ENCODE measurements around the gene AREG. TPM values are rescaled to one million over a fixed set of nuclear protein-coding genes. Genes with fewer than 3 reads are reported as not detected.
A peak's percentile ranks its signal among the peaks of the same experiment; 100 is the strongest.

AREG gene
- total RNA-seq, 2 donors from 2014 or later: 0.38 to 0.95 TPM

DNA sequence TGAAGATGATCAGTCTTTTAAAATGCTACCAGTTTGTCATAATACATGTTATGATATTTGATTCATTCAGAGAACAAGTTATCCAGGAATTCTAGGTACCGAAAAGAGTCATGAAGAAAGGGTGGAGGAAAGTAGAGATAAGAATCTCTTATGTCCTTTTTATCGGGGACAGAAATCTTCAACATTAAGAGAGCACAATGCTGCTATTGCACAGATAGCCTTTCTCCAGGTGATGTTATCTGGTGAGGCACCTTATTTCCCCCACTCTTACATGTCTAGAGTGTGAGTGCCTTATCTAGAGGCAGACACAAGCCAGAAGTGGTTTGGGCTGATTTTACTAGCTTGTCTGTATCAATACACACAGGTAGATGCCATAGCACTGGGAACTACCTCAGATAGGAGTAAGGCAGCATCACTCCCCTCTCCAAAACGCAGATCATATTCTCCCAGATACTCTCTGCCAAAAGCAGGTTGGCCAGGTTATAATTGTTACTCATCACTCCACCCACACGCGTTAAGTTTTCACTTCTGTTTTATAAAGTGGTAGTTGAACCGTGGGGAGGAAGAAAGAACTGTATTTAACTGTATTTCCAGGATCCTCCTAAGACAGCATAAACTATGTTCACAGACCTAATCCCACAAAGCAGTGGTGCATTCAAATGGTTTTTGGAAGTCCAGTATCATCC is 38.4 kb downstream of the AREG start:
- Mint-ChIP-seq H3K9me3 (no peaks in the 10 kb centered on the region), H3K27me3 (peaks cover 2 to 5% of the 10 kb centered on the region in 2 donors), H3K4me3 (no peak overlapping the region), H3K27ac (no peak overlapping the region), H3K36me3 (no peaks in the 10 kb centered on the region), H3K4me1 (ENCODE audit: low read depth in 2 of 2) (no peaks in the 10 kb centered on the region)
- ATAC-seq (no peak), DNase-seq (ENCODE audit: low spot score) (no peak)

DNA sequence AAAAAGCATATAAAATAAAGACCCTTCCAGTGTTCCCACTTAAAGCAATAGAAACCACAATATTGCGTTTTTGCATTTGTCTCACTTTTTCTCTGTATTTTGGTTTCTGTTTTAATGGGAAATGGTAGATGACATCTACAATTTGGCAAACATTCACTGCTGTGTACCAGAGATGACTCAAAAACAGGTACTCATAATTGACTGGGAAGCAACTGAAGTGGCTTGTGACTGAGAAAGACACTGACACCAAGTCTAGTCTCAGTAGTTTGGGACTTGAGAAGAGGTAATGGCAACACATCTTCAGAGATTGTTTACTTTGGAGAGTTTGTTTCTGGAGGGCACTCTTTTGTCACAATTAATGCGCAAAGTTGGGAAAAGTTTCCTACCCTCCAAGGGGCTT is 42.0 kb downstream of the AREG start:
- ATAC-seq: peak in 1 of 2 donors; percentile 49
- Mint-ChIP-seq H3K27ac (no peak overlapping the region), H3K27me3 (peaks cover 0 to 7% of the 10 kb centered on the region in 2 donors), H3K9me3 (no peaks in the 10 kb centered on the region), H3K4me3 (no peak overlapping the region), H3K36me3 (no peaks in the 10 kb centered on the region), H3K4me1 (ENCODE audit: low read depth in 2 of 2) (no peaks in the 10 kb centered on the region)
- DNase-seq (ENCODE audit: low spot score): no peak

DNA sequence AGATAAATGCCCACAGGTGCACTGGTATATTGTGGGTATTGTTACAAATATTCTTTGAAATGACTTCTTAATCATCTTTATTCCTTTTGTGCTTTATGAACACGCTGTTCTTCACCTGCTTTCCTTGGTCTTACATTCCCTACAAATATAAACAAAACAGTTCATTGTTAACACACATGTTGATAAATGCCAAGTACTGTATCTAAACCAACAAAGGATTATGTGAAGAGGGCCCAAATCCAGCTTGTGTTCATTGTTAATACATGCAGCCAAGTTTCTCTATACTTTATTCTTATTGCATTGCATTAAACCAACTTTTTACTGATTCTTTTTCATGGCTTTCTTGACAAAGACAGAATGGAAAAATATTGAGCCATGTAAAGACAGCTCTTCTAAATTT is 42.8 kb downstream of the AREG start:
- Mint-ChIP-seq H3K4me3 (no peak overlapping the region), H3K4me1 (ENCODE audit: low read depth in 2 of 2) (no peaks in the 10 kb centered on the region), H3K36me3 (no peaks in the 10 kb centered on the region), H3K9me3 (no peaks in the 10 kb centered on the region), H3K27ac (no peak overlapping the region), H3K27me3 (peaks cover under 1 to 10% of the 10 kb centered on the region in 2 donors)
- DNase-seq (ENCODE audit: low spot score) (no peak), ATAC-seq (no peak)

DNA sequence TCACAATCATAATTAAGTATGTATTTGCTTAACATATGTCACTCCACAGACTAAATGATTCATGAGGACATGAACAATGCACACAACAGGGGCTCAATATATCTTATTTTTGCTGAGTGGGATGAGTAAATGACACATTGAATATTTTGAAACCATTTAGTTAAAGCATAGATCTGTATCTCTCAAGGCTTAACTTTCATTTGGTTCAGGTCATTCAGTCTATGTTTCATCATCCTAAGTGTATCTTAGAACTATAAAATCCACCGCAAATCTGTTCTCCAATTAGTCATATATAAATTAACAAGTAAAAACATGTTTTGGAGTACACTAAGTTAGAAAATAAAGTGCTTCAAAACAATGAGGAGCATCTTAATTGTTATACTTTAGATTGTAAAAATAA is 45.8 kb downstream of the AREG start:
- no peak overlapping the region for H3K27ac Mint-ChIP-seq
- no peaks in the 10 kb centered on the region for H3K36me3 Mint-ChIP-seq
- ATAC-seq (no peak), DNase-seq (ENCODE audit: low spot score) (no peak)
- H3K4me1 Mint-ChIP-seq (ENCODE audit: low read depth in 2 of 2): no peaks in the 10 kb centered on the region
- no peaks in the 10 kb centered on the region for H3K9me3 Mint-ChIP-seq
- no peak overlapping the region for H3K4me3 Mint-ChIP-seq
- peaks cover 5 to 10% of the 10 kb centered on the region in 2 donors for H3K27me3 Mint-ChIP-seq

DNA sequence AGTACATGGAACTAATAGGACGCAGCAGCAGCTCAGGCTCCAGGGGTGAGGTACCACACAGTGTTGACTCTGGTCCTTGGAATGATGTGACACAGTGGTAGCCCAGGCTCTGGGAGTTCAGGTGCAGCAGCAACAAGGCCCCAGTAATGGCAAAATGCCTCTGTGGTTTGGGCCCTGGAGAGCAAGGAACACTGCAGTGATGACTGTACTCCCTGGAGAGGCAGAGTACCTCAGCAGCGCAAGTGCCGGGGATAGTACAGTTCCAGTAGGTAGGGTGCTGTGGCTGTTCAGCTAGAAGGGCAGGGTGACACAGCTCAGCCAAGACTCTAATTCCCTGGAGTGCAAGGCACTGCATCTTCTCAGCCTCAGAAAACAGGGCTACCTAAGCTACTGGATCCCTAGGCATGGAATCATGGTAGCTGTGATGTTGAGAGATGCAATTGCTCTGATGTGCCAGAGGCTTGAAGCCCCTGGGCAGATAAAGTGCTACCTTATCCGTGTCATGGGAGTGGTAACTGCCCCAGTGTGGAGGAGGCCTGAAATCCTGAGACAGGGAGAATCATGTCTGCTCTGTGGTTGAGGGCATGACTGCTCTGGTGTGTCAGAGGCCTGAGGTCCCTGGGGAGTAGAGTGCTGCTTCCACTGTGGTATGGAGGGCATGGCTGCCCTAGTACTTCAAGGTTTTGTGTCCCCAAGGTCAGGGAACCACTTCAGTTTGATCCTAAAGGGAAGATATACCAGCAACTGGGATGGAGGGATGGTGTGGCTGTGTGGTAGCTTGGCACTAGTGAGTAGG is 55.2 kb downstream of the AREG start:
- Mint-ChIP-seq H3K9me3 (no peaks in the 10 kb centered on the region), H3K27me3 (peaks cover 14 to 30% of the 10 kb centered on the region in 2 donors), H3K27ac (no peak overlapping the region), H3K36me3 (no peaks in the 10 kb centered on the region), H3K4me1 (ENCODE audit: low read depth in 2 of 2) (no peaks in the 10 kb centered on the region), H3K4me3 (no peak overlapping the region)
- ATAC-seq (peak; percentile 32 to 33), DNase-seq (ENCODE audit: low spot score) (no peak)

DNA sequence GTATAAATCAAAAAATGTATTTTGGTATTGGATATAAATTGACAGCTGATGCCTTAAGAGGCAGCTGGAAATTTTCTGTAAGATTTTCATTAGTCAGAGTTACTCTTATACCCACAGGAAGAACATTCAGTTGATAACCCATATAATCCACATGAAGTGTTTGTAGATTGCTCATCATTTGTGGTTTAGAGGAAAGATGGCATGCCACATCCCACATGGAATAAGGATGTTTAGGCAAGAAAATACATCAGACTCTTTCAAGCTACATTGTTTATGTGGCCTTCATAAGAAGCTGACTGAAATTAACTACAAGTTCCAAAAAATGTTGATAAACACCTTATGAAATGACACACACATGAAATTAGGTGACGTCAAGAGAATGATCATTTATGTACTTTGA is 56.6 kb downstream of the AREG start:
- Mint-ChIP-seq H3K4me3 (no peak overlapping the region), H3K9me3 (peaks cover 2% of the 10 kb centered on the region), H3K27ac (no peak overlapping the region), H3K4me1 (ENCODE audit: low read depth in 2 of 2) (no peaks in the 10 kb centered on the region), H3K27me3 (peaks cover 14 to 33% of the 10 kb centered on the region in 2 donors), H3K36me3 (no peaks in the 10 kb centered on the region)
- ATAC-seq (no peak), DNase-seq (ENCODE audit: low spot score) (no peak)

DNA sequence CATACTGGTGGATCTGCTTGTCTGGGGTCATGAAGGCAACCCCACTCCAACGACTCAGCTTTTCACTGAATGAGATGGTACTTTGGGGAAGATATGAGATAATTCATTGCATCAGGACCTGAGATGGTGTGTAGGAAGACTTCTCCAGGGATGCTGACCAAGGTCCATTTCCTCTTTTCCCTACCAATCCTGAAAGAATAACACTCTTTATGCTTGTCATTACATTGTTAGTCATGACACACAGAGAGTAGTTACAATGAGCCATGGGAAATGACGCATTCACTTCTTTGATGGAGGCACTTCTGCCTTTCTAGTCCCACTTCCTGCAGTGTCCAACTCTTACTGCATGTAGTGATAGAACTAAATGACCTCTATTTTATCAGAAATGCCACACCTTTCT is 58.6 kb downstream of the AREG start:
- no peak for ATAC-seq
- H3K27me3 Mint-ChIP-seq: peaks cover 8 to 26% of the 10 kb centered on the region in 2 donors
- H3K36me3 Mint-ChIP-seq: peaks cover 4% of the 10 kb centered on the region
- no peak for DNase-seq (ENCODE audit: low spot score)
- no peak overlapping the region for H3K27ac Mint-ChIP-seq
- H3K9me3 Mint-ChIP-seq: peaks cover 7% of the 10 kb centered on the region
- no peaks in the 10 kb centered on the region for H3K4me1 Mint-ChIP-seq (ENCODE audit: low read depth in 2 of 2)
- no peak overlapping the region for H3K4me3 Mint-ChIP-seq

DNA sequence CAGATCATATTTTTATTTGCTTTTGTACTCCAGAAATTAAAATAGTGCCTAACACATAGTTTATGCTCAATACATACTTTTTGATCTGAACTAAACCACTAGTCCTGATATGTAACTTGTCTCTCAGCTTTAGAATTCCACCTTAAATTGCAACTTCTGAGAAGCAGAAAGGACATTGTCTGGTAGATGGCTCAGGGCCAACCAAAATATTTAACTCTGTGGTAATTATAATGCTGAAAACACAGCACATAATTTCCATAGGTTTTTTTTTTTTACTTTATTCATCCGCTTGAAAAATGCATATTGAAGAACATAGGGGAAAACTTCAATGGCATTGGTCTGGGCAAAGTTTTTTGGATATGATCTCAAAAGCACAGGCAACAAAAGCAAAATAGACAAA is 59.3 kb downstream of the AREG start:
- peaks cover 7% of the 10 kb centered on the region for H3K9me3 Mint-ChIP-seq
- H3K36me3 Mint-ChIP-seq: peaks cover 4% of the 10 kb centered on the region
- H3K4me1 Mint-ChIP-seq (ENCODE audit: low read depth in 2 of 2): no peaks in the 10 kb centered on the region
- no peak overlapping the region for H3K4me3 Mint-ChIP-seq
- DNase-seq (ENCODE audit: low spot score) (no peak), ATAC-seq (no peak)
- H3K27ac Mint-ChIP-seq: no peak overlapping the region
- H3K27me3 Mint-ChIP-seq: peaks cover 6 to 20% of the 10 kb centered on the region in 2 donors

Other genes starting within 250 kb of the AREG start
- 1 to 10 TPM in 1 of 2 donors, not detected in 1; 2.6 TPM for gene EPGN, start 136.7 kb upstream of the AREG start, total RNA-seq
- gene EREG, start 80.0 kb upstream of the AREG start, total RNA-seq: not detected